ENCODE data around the gene OXLD1. TPM values are rescaled to one million over a fixed set of nuclear protein-coding genes. Genes with fewer than 3 reads are reported as not detected.

The OXLD1 gene
- total RNA-seq, 1 experiment from 2014 or later: 75.9 TPM

DNA sequence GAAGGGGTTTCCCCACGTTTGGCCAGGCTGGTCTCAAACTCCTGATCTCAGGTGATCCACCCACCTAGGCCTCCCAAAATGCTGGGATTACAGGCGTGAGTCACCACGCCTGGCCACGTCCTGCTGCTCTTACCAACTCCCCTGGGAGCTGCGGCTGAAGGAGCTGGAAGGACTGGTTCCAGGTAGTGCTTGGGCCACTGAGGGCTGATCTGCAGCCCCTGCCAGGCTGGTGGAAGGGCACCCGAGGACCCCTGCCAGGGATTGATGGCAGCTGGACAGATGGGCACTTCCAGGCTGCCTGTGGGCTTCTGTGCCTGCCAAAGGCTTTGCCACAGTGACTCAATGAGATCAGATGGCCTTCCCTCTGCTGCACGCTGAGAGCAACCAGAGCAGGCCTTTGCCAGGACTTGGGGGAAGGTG, 2.3 kb downstream of the OXLD1 start (continued):
- TF ChIP-seq, protein P1, sequence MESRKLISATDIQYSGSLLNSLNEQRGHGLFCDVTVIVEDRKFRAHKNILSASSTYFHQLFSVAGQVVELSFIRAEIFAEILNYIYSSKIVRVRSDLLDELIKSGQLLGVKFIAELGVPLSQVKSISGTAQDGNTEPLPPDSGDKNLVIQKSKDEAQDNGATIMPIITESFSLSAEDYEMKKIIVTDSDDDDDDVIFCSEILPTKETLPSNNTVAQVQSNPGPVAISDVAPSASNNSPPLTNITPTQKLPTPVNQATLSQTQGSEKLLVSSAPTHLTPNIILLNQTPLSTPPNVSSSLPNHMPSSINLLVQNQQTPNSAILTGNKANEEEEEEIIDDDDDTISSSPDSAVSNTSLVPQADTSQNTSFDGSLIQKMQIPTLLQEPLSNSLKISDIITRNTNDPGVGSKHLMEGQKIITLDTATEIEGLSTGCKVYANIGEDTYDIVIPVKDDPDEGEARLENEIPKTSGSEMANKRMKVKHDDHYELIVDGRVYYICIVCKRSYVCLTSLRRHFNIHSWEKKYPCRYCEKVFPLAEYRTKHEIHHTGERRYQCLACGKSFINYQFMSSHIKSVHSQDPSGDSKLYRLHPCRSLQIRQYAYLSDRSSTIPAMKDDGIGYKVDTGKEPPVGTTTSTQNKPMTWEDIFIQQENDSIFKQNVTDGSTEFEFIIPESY (IDR thresholded peaks at IDR 0.05; ENCODE audit: extremely low read depth, insufficient replicate concordance, low read length): no peak

DNA sequence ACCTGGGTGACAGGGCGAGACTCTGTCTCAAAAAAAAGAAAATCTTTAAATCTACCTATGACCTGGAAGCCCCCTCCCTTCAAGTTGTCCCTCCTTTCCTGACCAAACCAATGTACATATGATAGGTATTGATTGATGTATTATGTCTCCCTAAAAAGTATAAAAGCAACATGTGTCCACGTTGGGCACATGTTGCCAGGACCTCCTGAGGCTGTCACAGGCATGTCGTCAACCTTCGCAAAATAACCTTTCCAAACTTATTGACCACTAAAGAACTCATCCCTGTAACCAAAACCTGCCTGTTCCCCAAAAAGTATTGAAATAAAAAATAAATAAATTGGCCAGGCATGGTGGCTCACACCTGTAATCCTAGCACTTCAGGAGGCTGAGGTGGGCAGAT, 4.4 kb downstream of the OXLD1 start:
- ChIA-PET POLR2A (no interaction called here), RAD21 (ENCODE audit: low non-redundant PET in 1 of 2, low total read pairs in 2 of 2, uncharacterized antibody in 2 of 2, unreplicated experiment in 2 of 2) (no interaction called here), CTCF (no interaction called here)
- Histone ChIP-seq H3K9ac (ENCODE audit: low read length) (no peak overlapping the region), H3K4me1 (ENCODE audit: control insufficient read depth in 1 of 2, insufficient read depth in 2 of 2, low read length in 2 of 2) (peaks cover 30 to 37% of the 10 kb centered on the region in 2 experiments), H2AFZ (ENCODE audit: low read depth, low read length, poor library complexity, severe bottlenecking) (no peak overlapping the region), H3K4me2 (ENCODE audit: low read length) (no peak overlapping the region), H3K27ac (ENCODE audit: low read depth, low read length) (no peak overlapping the region), H4K20me1 (ENCODE audit: insufficient read depth) (no peaks in the 10 kb centered on the region), H3K4me3 (replicated peaks in 1 of 2; ENCODE audit: low read depth in 1 of 2, low read length in 2 of 2) (no peak overlapping the region), H3K9me3 (ENCODE audit: control insufficient read depth in 1 of 2, insufficient read depth in 1 of 2, low read depth in 1 of 2, low read length in 2 of 2) (no peaks in the 10 kb centered on the region), H3K27me3 (ENCODE audit: insufficient read depth, low read length) (no peaks in the 10 kb centered on the region), H3K79me2 (ENCODE audit: insufficient read depth, low read length) (peaks cover 23% of the 10 kb centered on the region), H3K9me2 (ENCODE audit: insufficient read depth) (no peaks in the 10 kb centered on the region), H3K36me3 (ENCODE audit: control insufficient read depth in 1 of 2, insufficient read depth in 2 of 2, low read length in 2 of 2) (peaks cover 0 to 10% of the 10 kb centered on the region in 2 experiments; a peak in 1 of 4 replicates)
- intact Hi-C loops (cut with micrococcal nuclease): no loop called here
- DNase-seq (ENCODE audit: low read depth, low spot score) (no peak), ATAC-seq (no peak)
- no TSS peak for BruUV-seq (replicated peaks)
- TF ChIP-seq EZH2 (IDR thresholded peaks at IDR 0.05) (no peak), FOSL1 (IDR thresholded peaks at IDR 0.05; ENCODE audit: low read depth) (no peak), POLR2AphosphoS5 (IDR thresholded peaks at IDR 0.05; ENCODE audit: low read depth, low read length) (no peak), TCF7L2 (IDR thresholded peaks at IDR 0.05; ENCODE audit: borderline replicate concordance, extremely low read depth, insufficient read depth, insufficient read length) (no peak), ELF1 (IDR thresholded peaks at IDR 0.05; ENCODE audit: borderline replicate concordance, low read depth) (no peak), EZH2phosphoT487 (IDR thresholded peaks at IDR 0.05; ENCODE audit: borderline replicate concordance) (no peak), RAD21 (IDR thresholded peaks at IDR 0.05; ENCODE audit: low read depth) (no peak), EGR1 (IDR thresholded peaks at IDR 0.05; ENCODE audit: low read depth) (no peak), SIN3A (IDR thresholded peaks at IDR 0.05; ENCODE audit: low read depth) (no peak), ZNF274 (IDR thresholded peaks at IDR 0.05; ENCODE audit: low read depth, low read length) (no peak), SRF (IDR thresholded peaks at IDR 0.05; ENCODE audit: low read depth) (no peak), ZFX (IDR thresholded peaks at IDR 0.05) (no peak), CEBPB (IDR thresholded peaks at IDR 0.05; ENCODE audit: low read depth) (no peak)
- TF ChIP-seq, protein P1 (IDR thresholded peaks at IDR 0.05; ENCODE audit: extremely low read depth, insufficient replicate concordance, low read length): no peak
- TF ChIP-seq, protein P2, sequence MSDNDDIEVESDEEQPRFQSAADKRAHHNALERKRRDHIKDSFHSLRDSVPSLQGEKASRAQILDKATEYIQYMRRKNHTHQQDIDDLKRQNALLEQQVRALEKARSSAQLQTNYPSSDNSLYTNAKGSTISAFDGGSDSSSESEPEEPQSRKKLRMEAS (IDR thresholded peaks at IDR 0.05): no peak
- TF ChIP-seq, protein P3, sequence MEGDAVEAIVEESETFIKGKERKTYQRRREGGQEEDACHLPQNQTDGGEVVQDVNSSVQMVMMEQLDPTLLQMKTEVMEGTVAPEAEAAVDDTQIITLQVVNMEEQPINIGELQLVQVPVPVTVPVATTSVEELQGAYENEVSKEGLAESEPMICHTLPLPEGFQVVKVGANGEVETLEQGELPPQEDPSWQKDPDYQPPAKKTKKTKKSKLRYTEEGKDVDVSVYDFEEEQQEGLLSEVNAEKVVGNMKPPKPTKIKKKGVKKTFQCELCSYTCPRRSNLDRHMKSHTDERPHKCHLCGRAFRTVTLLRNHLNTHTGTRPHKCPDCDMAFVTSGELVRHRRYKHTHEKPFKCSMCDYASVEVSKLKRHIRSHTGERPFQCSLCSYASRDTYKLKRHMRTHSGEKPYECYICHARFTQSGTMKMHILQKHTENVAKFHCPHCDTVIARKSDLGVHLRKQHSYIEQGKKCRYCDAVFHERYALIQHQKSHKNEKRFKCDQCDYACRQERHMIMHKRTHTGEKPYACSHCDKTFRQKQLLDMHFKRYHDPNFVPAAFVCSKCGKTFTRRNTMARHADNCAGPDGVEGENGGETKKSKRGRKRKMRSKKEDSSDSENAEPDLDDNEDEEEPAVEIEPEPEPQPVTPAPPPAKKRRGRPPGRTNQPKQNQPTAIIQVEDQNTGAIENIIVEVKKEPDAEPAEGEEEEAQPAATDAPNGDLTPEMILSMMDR (IDR thresholded peaks at IDR 0.05 in 2 of 3, conservative IDR thresholded peaks at IDR 0.05 in 1 of 3; ENCODE audit: borderline replicate concordance in 1 of 3, insufficient read depth in 1 of 3, low read depth in 2 of 3, low read length in 2 of 3): no peak

Measured in HCT116 (cell line).